ENCODE data around the gene CARNS1. TPM values are rescaled to one million over a fixed set of nuclear protein-coding genes. Genes with fewer than 3 reads are reported as not detected.

CARNS1 gene
- total and polyA plus RNA-seq, 9 of the 15 experiments (the other 6 are each of a cell fraction or from before 2014, with no cell fraction given) = 0.01 to 0.18 (median 0.06) TPM; not detected in 3

DNA sequence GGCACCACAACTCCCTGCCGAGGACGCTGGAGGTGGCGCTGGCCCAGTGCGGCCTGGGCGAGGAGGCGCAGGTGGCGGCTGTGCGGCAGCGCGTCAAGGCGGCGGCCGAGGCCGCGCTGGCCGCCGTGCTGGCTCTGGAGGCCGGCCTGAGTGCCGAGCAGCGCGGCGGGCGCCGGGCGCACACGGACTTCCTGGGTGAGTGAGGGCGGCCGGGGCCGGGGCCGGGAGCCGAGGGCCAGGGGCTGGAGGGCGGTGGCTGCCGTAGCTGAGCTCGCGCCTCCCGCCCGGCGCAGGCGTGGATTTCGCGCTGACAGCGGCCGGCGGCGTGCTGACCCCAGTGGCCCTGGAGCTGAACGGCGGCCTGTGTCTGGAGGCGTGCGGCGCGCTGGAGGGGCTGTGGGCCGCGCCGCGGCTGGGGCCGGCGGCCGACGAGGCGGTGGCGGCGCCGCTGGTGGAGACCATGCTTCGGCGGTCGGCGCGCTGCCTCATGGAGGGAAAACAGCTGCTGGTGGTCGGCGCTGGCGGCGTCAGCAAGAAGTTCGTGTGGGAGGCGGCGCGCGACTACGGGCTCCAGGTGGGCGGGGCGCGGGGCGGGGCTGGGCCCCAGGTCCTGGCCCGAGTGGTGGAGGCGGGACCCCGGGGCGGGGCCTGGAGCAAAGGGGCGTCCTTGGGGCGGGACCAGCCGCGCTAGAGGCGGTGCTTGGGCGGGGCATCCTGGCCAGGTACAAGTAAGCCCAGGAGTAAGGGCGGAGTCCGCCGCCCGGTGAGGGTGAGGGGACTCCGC, 5.4 kb downstream of the CARNS1 start (continued):
- TF ChIP-seq, protein P1, sequence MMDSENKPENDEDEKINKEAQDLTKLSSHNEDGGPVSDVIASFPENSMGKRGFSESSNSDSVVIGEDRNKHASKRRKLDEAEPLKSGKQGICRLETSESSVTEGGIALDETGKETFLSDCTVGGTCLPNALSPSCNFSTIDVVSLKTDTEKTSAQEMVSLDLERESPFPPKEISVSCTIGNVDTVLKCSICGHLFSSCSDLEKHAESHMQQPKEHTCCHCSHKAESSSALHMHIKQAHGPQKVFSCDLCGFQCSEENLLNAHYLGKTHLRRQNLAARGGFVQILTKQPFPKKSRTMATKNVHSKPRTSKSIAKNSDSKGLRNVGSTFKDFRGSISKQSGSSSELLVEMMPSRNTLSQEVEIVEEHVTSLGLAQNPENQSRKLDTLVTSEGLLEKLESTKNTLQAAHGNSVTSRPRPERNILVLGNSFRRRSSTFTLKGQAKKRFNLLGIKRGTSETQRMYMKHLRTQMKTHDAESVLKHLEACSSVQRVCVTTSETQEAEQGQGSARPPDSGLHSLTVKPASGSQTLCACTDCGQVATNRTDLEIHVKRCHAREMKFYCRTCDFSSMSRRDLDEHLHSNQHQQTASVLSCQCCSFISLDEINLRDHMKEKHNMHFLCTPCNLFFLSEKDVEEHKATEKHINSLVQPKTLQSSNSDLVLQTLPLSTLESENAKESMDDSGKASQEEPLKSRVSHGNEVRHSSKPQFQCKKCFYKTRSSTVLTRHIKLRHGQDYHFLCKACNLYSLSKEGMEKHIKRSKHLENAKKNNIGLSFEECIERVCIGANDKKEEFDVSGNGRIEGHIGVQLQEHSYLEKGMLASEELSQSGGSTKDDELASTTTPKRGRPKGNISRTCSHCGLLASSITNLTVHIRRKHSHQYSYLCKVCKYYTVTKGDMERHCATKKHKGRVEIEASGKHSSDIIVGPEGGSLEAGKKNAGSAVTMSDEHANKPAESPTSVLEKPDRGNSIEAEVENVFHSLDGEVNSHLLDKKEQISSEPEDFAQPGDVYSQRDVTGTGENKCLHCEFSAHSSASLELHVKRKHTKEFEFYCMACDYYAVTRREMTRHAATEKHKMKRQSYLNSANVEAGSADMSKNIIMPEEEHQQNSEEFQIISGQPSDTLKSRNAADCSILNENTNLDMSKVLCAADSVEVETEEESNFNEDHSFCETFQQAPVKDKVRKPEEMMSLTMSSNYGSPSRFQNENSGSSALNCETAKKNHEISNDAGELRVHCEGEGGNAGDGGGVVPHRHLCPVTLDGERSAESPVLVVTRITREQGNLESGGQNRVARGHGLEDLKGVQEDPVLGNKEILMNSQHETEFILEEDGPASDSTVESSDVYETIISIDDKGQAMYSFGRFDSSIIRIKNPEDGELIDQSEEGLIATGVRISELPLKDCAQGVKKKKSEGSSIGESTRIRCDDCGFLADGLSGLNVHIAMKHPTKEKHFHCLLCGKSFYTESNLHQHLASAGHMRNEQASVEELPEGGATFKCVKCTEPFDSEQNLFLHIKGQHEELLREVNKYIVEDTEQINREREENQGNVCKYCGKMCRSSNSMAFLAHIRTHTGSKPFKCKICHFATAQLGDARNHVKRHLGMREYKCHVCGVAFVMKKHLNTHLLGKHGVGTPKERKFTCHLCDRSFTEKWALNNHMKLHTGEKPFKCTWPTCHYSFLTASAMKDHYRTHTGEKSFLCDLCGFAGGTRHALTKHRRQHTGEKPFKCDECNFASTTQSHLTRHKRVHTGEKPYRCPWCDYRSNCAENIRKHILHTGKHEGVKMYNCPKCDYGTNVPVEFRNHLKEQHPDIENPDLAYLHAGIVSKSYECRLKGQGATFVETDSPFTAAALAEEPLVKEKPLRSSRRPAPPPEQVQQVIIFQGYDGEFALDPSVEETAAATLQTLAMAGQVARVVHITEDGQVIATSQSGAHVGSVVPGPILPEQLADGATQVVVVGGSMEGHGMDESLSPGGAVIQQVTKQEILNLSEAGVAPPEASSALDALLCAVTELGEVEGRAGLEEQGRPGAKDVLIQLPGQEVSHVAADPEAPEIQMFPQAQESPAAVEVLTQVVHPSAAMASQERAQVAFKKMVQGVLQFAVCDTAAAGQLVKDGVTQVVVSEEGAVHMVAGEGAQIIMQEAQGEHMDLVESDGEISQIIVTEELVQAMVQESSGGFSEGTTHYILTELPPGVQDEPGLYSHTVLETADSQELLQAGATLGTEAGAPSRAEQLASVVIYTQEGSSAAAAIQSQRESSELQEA (IDR thresholded peaks at IDR 0.05; ENCODE audit: low read depth) = no peak
- peak; percentile 61 for TF ChIP-seq CHD1 (IDR thresholded peaks at IDR 0.05; ENCODE audit: low read length)
- TF ChIP-seq ELF1 (tag; IDR thresholded peaks at IDR 0.05) = no peak
- TF ChIP-seq SREBF1 (IDR thresholded peaks at IDR 0.05; ENCODE audit: borderline replicate concordance, low read depth, low read length) = no peak
- no peak for TF ChIP-seq ZNF444 (CRISPR knock-in tag; IDR thresholded peaks at IDR 0.05)
- TF ChIP-seq ZNF436 (CRISPR knock-in tag; IDR thresholded peaks at IDR 0.05) = no peak
- no peak for TF ChIP-seq FOXK2 (conservative IDR thresholded peaks at IDR 0.05 in 1 of 2, IDR thresholded peaks at IDR 0.05 in 1 of 2; ENCODE audit: low read depth in 2 of 2)
- TF ChIP-seq EP400 (IDR thresholded peaks at IDR 0.05) = no peak
- TF ChIP-seq, protein P2, sequence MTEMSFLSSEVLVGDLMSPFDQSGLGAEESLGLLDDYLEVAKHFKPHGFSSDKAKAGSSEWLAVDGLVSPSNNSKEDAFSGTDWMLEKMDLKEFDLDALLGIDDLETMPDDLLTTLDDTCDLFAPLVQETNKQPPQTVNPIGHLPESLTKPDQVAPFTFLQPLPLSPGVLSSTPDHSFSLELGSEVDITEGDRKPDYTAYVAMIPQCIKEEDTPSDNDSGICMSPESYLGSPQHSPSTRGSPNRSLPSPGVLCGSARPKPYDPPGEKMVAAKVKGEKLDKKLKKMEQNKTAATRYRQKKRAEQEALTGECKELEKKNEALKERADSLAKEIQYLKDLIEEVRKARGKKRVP (CRISPR knock-in tag; IDR thresholded peaks at IDR 0.05) = no peak
- peak; percentile 68 for TF ChIP-seq FUS (optimal IDR thresholded peaks at IDR 0.05; ENCODE audit: low read depth, low read length)
- no peak for TF ChIP-seq ZNF217 (CRISPR knock-in tag; IDR thresholded peaks at IDR 0.05)
- no peak for TF ChIP-seq SRF (CRISPR knock-in tag; IDR thresholded peaks at IDR 0.05)
- no peak for TF ChIP-seq HMG20A (CRISPR knock-in tag; conservative IDR thresholded peaks at IDR 0.05)
- no peak for TF ChIP-seq ETV1 (tag; conservative IDR thresholded peaks at IDR 0.05; ENCODE audit: low read depth)
- TF ChIP-seq NFIC (IDR thresholded peaks at IDR 0.05) = no peak
- TF ChIP-seq YBX1 (IDR thresholded peaks at IDR 0.05) = no peak

Data from K562 (cell line).